ENCODE measurements around the gene G2E3.
A peak's percentile ranks its signal among the peaks of the same experiment; 100 is the strongest.
"Not testable (repeated sequence)": the region's sequence is repeated elsewhere in the genome, so short reads cannot be mapped to it uniquely, and the experiment has no call there.

Gene G2E3

DNA sequence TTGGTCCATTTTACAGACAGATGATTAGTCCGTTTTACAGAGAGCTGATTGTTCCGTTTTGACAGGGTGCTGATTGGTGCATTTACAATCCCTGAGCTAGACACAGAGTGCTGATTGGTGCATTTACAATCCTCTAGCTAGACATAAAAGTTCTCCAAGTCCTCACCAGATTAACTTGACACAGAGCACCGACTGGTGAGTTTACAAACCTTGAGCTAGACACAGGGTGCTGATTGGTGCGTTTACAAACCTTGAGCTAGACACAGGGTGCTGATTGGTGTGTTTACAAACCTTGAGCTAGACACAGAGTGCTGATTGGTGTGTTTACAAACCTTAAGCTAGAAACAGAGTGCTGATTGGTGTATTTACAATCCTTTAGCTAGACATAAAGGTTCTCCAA lies 12.2 kb upstream of the G2E3 start:
- H3K27ac Mint-ChIP-seq; H3K9me3 Mint-ChIP-seq; H3K4me1 Mint-ChIP-seq (ENCODE audit: low read depth); DNase-seq; H3K36me3 Mint-ChIP-seq (ENCODE audit: low read depth); H3K4me3 Mint-ChIP-seq: not testable (repeated sequence)
- peaks cover 31% of the 10 kb centered on the region for H3K27me3 Mint-ChIP-seq

- Mint-ChIP-seq H3K27me3 (peaks cover 36% of the 10 kb centered on the region), H3K36me3 (ENCODE audit: low read depth) (no peaks in the 10 kb centered on the region), H3K9me3 (no peaks in the 10 kb centered on the region), H3K4me1 (ENCODE audit: low read depth) (no peaks in the 10 kb centered on the region), H3K4me3 (no peak overlapping the region), H3K27ac (no peak overlapping the region)
- DNase-seq: no peak
These were observed 11.4 kb upstream of the G2E3 start for GRCh38 chr14:30547388-30548048.

DNA sequence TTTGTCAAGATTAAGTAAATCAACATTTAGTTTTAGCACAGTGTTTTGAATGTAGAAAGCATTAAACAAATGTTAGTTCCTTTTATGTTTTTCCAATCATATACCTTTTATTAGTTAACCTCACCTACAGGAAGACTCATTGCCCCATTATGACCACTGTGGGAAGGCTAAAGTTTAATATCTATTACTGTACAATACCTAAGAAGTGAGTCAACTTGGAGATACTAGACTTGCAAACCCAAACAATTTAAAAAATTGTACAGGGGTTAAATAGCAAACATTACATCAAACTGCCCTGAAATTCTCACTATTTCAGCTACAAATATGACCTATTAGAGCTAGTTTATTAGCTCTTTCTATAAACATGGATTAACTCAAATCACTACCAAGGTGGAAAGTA lies 8.6 kb upstream of the G2E3 start:
- DNase-seq: no peak
- Mint-ChIP-seq H3K4me3 (no peak overlapping the region), H3K27ac (no peak overlapping the region), H3K4me1 (ENCODE audit: low read depth) (peaks cover 12% of the 10 kb centered on the region), H3K36me3 (ENCODE audit: low read depth) (no peaks in the 10 kb centered on the region), H3K27me3 (peaks cover 36% of the 10 kb centered on the region), H3K9me3 (no peaks in the 10 kb centered on the region)

GRCh38 chr14:30551460-30551859 lies 7.5 kb upstream of the G2E3 start:
- no peak overlapping the region for H3K4me3 Mint-ChIP-seq
- no peak for DNase-seq
- H3K27ac Mint-ChIP-seq: no peak overlapping the region
- H3K36me3 Mint-ChIP-seq (ENCODE audit: low read depth): no peaks in the 10 kb centered on the region
- H3K4me1 Mint-ChIP-seq (ENCODE audit: low read depth): peaks cover 12% of the 10 kb centered on the region
- peaks cover 32% of the 10 kb centered on the region for H3K27me3 Mint-ChIP-seq
- H3K9me3 Mint-ChIP-seq: no peaks in the 10 kb centered on the region

GRCh38 chr14:30553311-30553989 lies 5.5 kb upstream of the G2E3 start:
- peaks cover 16% of the 10 kb centered on the region for H3K4me1 Mint-ChIP-seq (ENCODE audit: low read depth)
- no peak for DNase-seq
- H3K4me3 Mint-ChIP-seq: no peak overlapping the region
- no peaks in the 10 kb centered on the region for H3K36me3 Mint-ChIP-seq (ENCODE audit: low read depth)
- no peaks in the 10 kb centered on the region for H3K9me3 Mint-ChIP-seq
- peak overlapping the region; percentile 1 for H3K27ac Mint-ChIP-seq
- peaks cover 26% of the 10 kb centered on the region for H3K27me3 Mint-ChIP-seq

- no peaks in the 10 kb centered on the region for H3K27me3 Mint-ChIP-seq
- peaks cover 38% of the 10 kb centered on the region for H3K4me1 Mint-ChIP-seq (ENCODE audit: low read depth)
- DNase-seq: no peak
- no peaks in the 10 kb centered on the region for H3K9me3 Mint-ChIP-seq
- peak overlapping the region; percentile 100 for H3K27ac Mint-ChIP-seq
- peak overlapping the region; percentile 100 for H3K4me3 Mint-ChIP-seq
- peaks cover 35% of the 10 kb centered on the region for H3K36me3 Mint-ChIP-seq (ENCODE audit: low read depth)
These were observed 640 bp upstream of the G2E3 start for GRCh38 chr14:30558362-30558674.

- no peaks in the 10 kb centered on the region for H3K27me3 Mint-ChIP-seq
- H3K4me3 Mint-ChIP-seq: peak overlapping the region; percentile 100
- no peak for DNase-seq
- peaks cover 38% of the 10 kb centered on the region for H3K4me1 Mint-ChIP-seq (ENCODE audit: low read depth)
- peak overlapping the region; percentile 100 for H3K27ac Mint-ChIP-seq
- no peaks in the 10 kb centered on the region for H3K9me3 Mint-ChIP-seq
- peaks cover 46% of the 10 kb centered on the region for H3K36me3 Mint-ChIP-seq (ENCODE audit: low read depth)
These were observed 707 bp downstream of the G2E3 start for GRCh38 chr14:30559638-30560091.

GRCh38 chr14:30560581-30560980 lies 1.6 kb downstream of the G2E3 start:
- peak overlapping the region; percentile 100 for H3K4me3 Mint-ChIP-seq
- peak overlapping the region; percentile 47 for H3K27ac Mint-ChIP-seq
- peaks cover 52% of the 10 kb centered on the region for H3K36me3 Mint-ChIP-seq (ENCODE audit: low read depth)
- no peak for DNase-seq
- peaks cover 45% of the 10 kb centered on the region for H3K4me1 Mint-ChIP-seq (ENCODE audit: low read depth)
- no peaks in the 10 kb centered on the region for H3K27me3 Mint-ChIP-seq
- H3K9me3 Mint-ChIP-seq: no peaks in the 10 kb centered on the region

DNA sequence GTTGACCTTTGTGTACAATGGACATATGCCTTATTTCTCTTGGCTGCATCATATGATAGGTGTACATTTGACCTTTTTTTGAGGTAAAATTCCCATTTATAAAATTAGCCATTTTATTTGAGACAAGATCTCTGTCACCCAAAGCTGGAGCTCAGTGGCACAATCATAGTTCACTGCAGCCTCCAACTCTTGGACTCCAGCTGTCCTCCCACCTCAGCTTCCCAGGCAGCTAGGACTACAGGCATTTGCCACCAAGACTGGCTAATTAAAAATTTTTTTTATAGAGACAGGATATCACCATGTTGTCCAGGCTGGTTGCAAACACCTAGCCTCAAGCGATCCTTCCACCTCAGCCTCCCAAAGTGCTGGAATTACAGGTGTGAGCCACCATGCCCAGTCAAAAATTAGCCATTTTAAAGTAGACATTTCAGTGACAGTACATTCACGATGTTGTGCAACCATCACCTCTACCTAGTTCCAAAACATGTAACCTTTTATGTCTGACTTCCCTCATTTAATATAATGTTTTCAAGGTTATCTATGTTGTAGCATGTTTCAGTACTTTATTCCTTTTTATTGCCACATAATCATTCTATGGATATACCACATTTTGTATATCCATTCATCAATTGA lies 5.4 kb downstream of the G2E3 start:
- no peak overlapping the region for H3K4me3 Mint-ChIP-seq
- H3K27me3 Mint-ChIP-seq: no peaks in the 10 kb centered on the region
- DNase-seq: no peak
- no peak overlapping the region for H3K27ac Mint-ChIP-seq
- H3K9me3 Mint-ChIP-seq: no peaks in the 10 kb centered on the region
- H3K36me3 Mint-ChIP-seq (ENCODE audit: low read depth): peaks cover 52% of the 10 kb centered on the region
- H3K4me1 Mint-ChIP-seq (ENCODE audit: low read depth): peaks cover 68% of the 10 kb centered on the region

DNA sequence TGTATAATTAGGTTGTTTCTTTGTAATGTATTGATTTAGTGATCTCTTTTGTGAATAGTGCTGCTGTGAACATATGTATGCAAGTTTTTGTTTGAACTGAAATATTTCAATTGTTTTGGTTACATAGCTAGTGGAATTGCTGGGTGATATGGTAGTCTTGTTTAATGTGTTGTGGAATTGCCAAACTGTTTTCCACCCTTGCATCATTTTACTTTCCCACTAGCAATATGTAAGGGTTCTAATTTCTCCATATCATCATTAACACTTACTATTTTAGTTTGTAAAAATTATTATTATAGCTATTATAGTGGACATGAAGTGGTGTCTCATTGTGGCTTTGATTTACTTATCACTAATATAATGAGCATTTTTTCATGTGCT lies 5.9 kb downstream of the G2E3 start:
- Mint-ChIP-seq H3K4me1 (ENCODE audit: low read depth) (peaks cover 73% of the 10 kb centered on the region), H3K27me3 (no peaks in the 10 kb centered on the region), H3K36me3 (ENCODE audit: low read depth) (peaks cover 48% of the 10 kb centered on the region), H3K27ac (no peak overlapping the region), H3K9me3 (no peaks in the 10 kb centered on the region), H3K4me3 (no peak overlapping the region)
- no peak for DNase-seq

DNA sequence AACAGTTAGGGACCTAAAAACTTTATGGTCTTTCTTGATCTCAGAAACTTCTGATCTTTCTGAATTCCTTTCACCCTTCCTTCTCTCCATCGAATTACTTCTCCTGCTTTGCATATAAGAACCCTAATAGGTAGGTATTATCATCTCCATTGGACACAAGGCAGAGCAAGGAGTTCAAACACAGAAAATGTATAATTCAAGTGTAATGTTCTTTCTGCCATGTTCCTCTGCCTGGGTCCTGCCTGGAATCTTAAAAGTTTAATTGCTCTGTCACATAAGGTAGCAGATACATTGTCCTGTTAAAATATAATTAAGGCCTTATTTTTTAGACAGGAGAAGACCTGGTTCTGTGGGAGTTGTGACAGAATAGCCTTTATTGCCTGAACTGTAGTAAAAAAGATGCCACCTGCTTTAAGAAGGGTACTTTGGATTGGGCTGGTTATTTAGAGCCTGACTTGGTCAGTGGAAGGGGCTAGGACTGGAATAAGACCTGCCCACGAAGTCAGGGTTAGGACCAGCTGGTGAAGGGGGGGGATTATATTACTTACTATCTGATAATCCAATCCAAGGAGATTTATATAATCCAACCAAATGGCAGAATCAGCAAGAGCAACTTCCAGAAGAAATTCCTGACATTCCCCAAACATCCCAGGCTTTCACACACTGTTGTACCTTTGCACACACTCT lies 10.4 kb downstream of the G2E3 start:
- Mint-ChIP-seq H3K27me3 (no peaks in the 10 kb centered on the region), H3K9me3 (no peaks in the 10 kb centered on the region), H3K27ac (no peak overlapping the region), H3K4me1 (ENCODE audit: low read depth) (peaks cover 84% of the 10 kb centered on the region), H3K4me3 (no peak overlapping the region), H3K36me3 (ENCODE audit: low read depth) (peaks cover 23% of the 10 kb centered on the region)
- no peak for DNase-seq

DNA sequence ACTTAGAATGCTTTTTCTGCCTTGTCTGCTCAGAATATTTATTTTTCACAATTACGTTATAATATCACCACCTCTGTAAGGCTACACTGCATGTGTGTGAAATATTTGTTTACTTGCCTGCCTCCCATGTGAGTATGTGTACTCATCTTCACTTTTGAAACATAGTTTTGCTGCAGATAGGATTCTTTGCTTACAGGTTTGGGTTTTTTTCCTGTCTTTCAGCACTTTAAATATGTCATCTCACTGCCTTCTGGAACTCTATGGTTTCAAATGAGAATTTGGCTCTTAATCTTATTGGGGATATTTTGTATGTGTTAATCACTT lies 10.9 kb downstream of the G2E3 start:
- peaks cover 84% of the 10 kb centered on the region for H3K4me1 Mint-ChIP-seq (ENCODE audit: low read depth)
- no peak overlapping the region for H3K4me3 Mint-ChIP-seq
- no peak for DNase-seq
- H3K27me3 Mint-ChIP-seq: no peaks in the 10 kb centered on the region
- H3K9me3 Mint-ChIP-seq: no peaks in the 10 kb centered on the region
- H3K36me3 Mint-ChIP-seq (ENCODE audit: low read depth): peaks cover 21% of the 10 kb centered on the region
- no peak overlapping the region for H3K27ac Mint-ChIP-seq

GRCh38 chr14:30572237-30572636 lies 13.3 kb downstream of the G2E3 start:
- no peak overlapping the region for H3K27ac Mint-ChIP-seq
- peaks cover 87% of the 10 kb centered on the region for H3K4me1 Mint-ChIP-seq (ENCODE audit: low read depth)
- no peaks in the 10 kb centered on the region for H3K9me3 Mint-ChIP-seq
- H3K36me3 Mint-ChIP-seq (ENCODE audit: low read depth): peaks cover 30% of the 10 kb centered on the region
- H3K4me3 Mint-ChIP-seq: no peak overlapping the region
- no peak for DNase-seq
- no peaks in the 10 kb centered on the region for H3K27me3 Mint-ChIP-seq

DNA sequence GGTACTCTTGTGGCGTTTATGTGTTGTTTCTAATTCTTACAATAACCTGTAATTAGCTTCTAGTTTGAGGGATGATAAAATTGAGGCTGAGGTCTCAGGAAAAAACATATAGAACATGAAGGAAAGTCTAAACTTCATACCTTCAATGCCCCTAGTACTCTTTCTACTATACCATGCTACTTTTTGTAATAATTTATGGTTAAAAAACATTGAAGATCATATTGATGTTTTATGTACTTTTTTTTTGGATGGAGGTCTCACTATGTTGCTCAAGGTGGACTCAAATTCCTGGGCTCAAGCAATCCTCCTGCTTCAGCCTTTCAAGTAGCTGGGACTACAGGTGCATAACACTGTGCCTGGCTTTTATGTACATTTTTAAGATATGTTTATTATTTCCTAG lies 13.8 kb downstream of the G2E3 start:
- Mint-ChIP-seq H3K4me3 (no peak overlapping the region), H3K9me3 (no peaks in the 10 kb centered on the region), H3K27ac (no peak overlapping the region), H3K36me3 (ENCODE audit: low read depth) (peaks cover 35% of the 10 kb centered on the region), H3K27me3 (no peaks in the 10 kb centered on the region), H3K4me1 (ENCODE audit: low read depth) (peaks cover 87% of the 10 kb centered on the region)
- DNase-seq: no peak

- DNase-seq: no peak
- no peaks in the 10 kb centered on the region for H3K27me3 Mint-ChIP-seq
- H3K4me3 Mint-ChIP-seq: no peak overlapping the region
- no peak overlapping the region for H3K27ac Mint-ChIP-seq
- H3K4me1 Mint-ChIP-seq (ENCODE audit: low read depth): peaks cover 87% of the 10 kb centered on the region
- H3K9me3 Mint-ChIP-seq: no peaks in the 10 kb centered on the region
- peaks cover 38% of the 10 kb centered on the region for H3K36me3 Mint-ChIP-seq (ENCODE audit: low read depth)
These were observed 14.4 kb downstream of the G2E3 start for GRCh38 chr14:30573226-30573814.
